Measurements from ENCODE around the gene AUTS2. TPM values are rescaled to one million over a fixed set of nuclear protein-coding genes. Genes with fewer than 3 reads are reported as not detected.

The AUTS2 gene
- total and polyA plus RNA-seq, 9 of the 15 experiments (the other 6 are each of a cell fraction or from before 2014, with no cell fraction given) = 0.58 TPM; not detected in 8

- no peak for TF ChIP-seq ETS1 (conservative IDR thresholded peaks at IDR 0.05; ENCODE audit: control insufficient read depth, low read depth, low read length)
Observed at GRCh38 chr7:70314221-70314620, 715.9 kb downstream of the AUTS2 start (continued).

GRCh38 chr7:70316745-70317144 is 718.5 kb downstream of the AUTS2 start:
- DNase-seq (ENCODE audit: extremely low read depth in 1 of 4, low spot score in 3 of 4) (no peak), ATAC-seq (no peak), FAIRE-seq (no peak)
- 1% methylated on average over 7 of the region's 7 CpGs for WGBS (ENCODE audit: insufficient coverage, low coverage, missing lambda C conversion rate)
- Histone ChIP-seq H3K79me2 (ENCODE audit: control insufficient read depth, insufficient read depth, low read length) (no peaks in the 10 kb centered on the region), H3K4me3 (no peak overlapping the region), H2AFZ (ENCODE audit: low read depth, low read length) (no peak overlapping the region), H3K4me2 (ENCODE audit: insufficient read depth, low read length) (no peak overlapping the region), H3K9ac (ENCODE audit: insufficient read depth in 1 of 2, low read depth in 2 of 2, low read length in 2 of 2) (no peak overlapping the region), H3K9me1 (ENCODE audit: control insufficient read depth, insufficient read depth, low read length) (no peaks in the 10 kb centered on the region), H3K27ac (ENCODE audit: extremely low read depth, low read depth, low read length) (no peak overlapping the region), H3K36me3 (ENCODE audit: control insufficient read depth, insufficient read depth, low read length) (no peaks in the 10 kb centered on the region), H3K4me1 (replicated peaks in 1 of 2; ENCODE audit: control insufficient read depth in 2 of 2, insufficient read depth in 2 of 2, low read length in 2 of 2) (no peaks in the 10 kb centered on the region), H4K20me1 (replicated peaks; ENCODE audit: control insufficient read depth, insufficient read depth, low read length) (no peaks in the 10 kb centered on the region), H3K27me3 (ENCODE audit: control insufficient read depth in 2 of 2, insufficient read depth in 2 of 2, low read length in 2 of 2) (no peaks in the 10 kb centered on the region), H3K9me3 (replicated peaks; ENCODE audit: control insufficient read depth, insufficient read depth, low read depth, low read length) (no peaks in the 10 kb centered on the region)
- POLR2A ChIA-PET = no interaction called here
- intact Hi-C loops (cut with micrococcal nuclease) (no loop called here), in situ Hi-C loops (cut with MboI) (no loop called here)
- CTCF ChIA-PET (ENCODE audit: low intra/inter-chr PET ratio) = no interaction called here
- no TSS peak for BruUV-seq (replicated peaks)
- TF ChIP-seq TCF3 (CRISPR knock-in tag; IDR thresholded peaks at IDR 0.05) = no peak
- no peak for TF ChIP-seq ZNF518B (CRISPR knock-in tag; IDR thresholded peaks at IDR 0.05)
